Activated B cell treated with CpG ODN at 0.5 μM for 24 hours (primary cell): ENCODE data around the gene TSSK1B. TPM values are rescaled to one million over a fixed set of nuclear protein-coding genes. Genes with fewer than 3 reads are reported as not detected.
"Not testable (repeated sequence)": the region's sequence is repeated elsewhere in the genome, so short reads cannot be mapped to it uniquely, and the experiment has no call there.

Source experiments
- ATAC-seq: fragments of 200-7000 bp; cut with Tn5 transposase; one replicate; pipeline ENCODE4 v1.10.0; 2021; ENCODE audit warnings: low read depth, mild to moderate bottlenecking, moderate library complexity
- CTCF ChIA-PET: fragments of 350-600 bp; sonication (Branson Sonifier 250); formaldehyde crosslinking; loops from one replicate; lab custom pipeline; 2021; ENCODE audit warnings: antibody characterized with exemption; lab: Charles Lee
- POLR2A ChIA-PET: fragments of 350-600 bp; sonication (Branson Sonifier 250); formaldehyde crosslinking; loops from one replicate; lab custom pipeline; 2021; ENCODE audit warnings: antibody characterized with exemption; lab: Charles Lee
- DNase-seq: peaks from one replicate; pipeline ENCODE4 v3.0.0; 2022
- H3K27ac Mint-ChIP-seq: one replicate; pipeline ENCODE4 v1.8.0; 2020; ENCODE audit warnings: mixed read lengths
- H3K27me3 Mint-ChIP-seq: one replicate; pipeline ENCODE4 v1.8.0; 2021; ENCODE audit warnings: mixed read lengths
- H3K36me3 Mint-ChIP-seq: one replicate; pipeline ENCODE4 v1.8.0; 2021; ENCODE audit warnings: low read depth, mixed read lengths
- H3K4me1 Mint-ChIP-seq: one replicate; pipeline ENCODE4 v1.8.0; 2021; ENCODE audit warnings: mixed read lengths
- H3K4me3 Mint-ChIP-seq: one replicate; pipeline ENCODE4 v1.8.0; 2020; ENCODE audit warnings: mild to moderate bottlenecking, mixed read lengths
- H3K9me3 Mint-ChIP-seq: one replicate; pipeline ENCODE4 v1.8.0; 2020; ENCODE audit warnings: mixed read lengths
- CTCF ChIP-seq: fragments of 200-600 bp; IDR thresholded peaks from one replicate; pipeline ENCODE4 v1.8.0; 2022; ENCODE audit warnings: antibody characterized with exemption, mild to moderate bottlenecking
- intact Hi-C: fragments of 100-400 bp; cut with micrococcal nuclease; formaldehyde crosslinking; loops from one replicate; pipeline ENCODE4 v1.15.1; 2024
- total RNA-seq: library from RNA; stranded (reverse); gene quantifications from 2 replicates; pipeline ENCODE4 v1.2.3, GENCODE V29; 2022

TSSK1B gene
- not detected in 2 replicates for total RNA-seq

- Mint-ChIP-seq H3K4me3 (no peak within 1 kb of the TSS), H3K27ac (no peak within 1 kb of the TSS), H3K9me3 (no peaks in the 10 kb centered on the region), H3K36me3 (no peaks in the 10 kb centered on the region), H3K27me3 (no peaks in the 10 kb centered on the region), H3K4me1 (no peaks in the 10 kb centered on the region)
- DNase-seq (no peak), ATAC-seq (no peak)
- no peak for TF ChIP-seq CTCF
- ChIA-PET CTCF (no interaction called here), POLR2A (no interaction called here)
- intact Hi-C loops, result no loop called here
Measured at GRCh38 chr5:113434889-113435288, at the start of gene TSSK1B. Gene TSSK1B, minus strand, starts transcription at chr5:113434989. Its CDS starts 150 bp downstream, at chr5:113434839.

- DNase-seq (no peak), ATAC-seq (no peak)
- ChIA-PET POLR2A (no interaction called here), CTCF (no interaction called here)
- Mint-ChIP-seq H3K36me3 (no peaks in the 10 kb centered on the region), H3K4me3 (no peak overlapping the region), H3K27me3 (peaks cover 25% of the 10 kb centered on the region), H3K9me3 (no peaks in the 10 kb centered on the region), H3K27ac (no peak overlapping the region), H3K4me1 (no peaks in the 10 kb centered on the region)
- no peak for TF ChIP-seq CTCF
- intact Hi-C loops, result no loop called here
Measured at GRCh38 chr5:113480243-113480642, 45.5 kb upstream of the TSSK1B start.

GRCh38 chr5:113478691-113479090 lies 43.9 kb upstream of the TSSK1B start:
- H3K9me3 Mint-ChIP-seq, result no peaks in the 10 kb centered on the region
- no peak overlapping the region for H3K27ac Mint-ChIP-seq
- intact Hi-C loops, result no loop called here
- H3K27me3 Mint-ChIP-seq, result peaks cover 27% of the 10 kb centered on the region
- no peaks in the 10 kb centered on the region for H3K36me3 Mint-ChIP-seq
- ChIA-PET POLR2A (no interaction called here), CTCF (no interaction called here)
- no peak for TF ChIP-seq CTCF
- no peak for DNase-seq
- no peak for ATAC-seq
- no peak overlapping the region for H3K4me3 Mint-ChIP-seq
- H3K4me1 Mint-ChIP-seq, result no peaks in the 10 kb centered on the region

- Mint-ChIP-seq H3K27ac (no peak overlapping the region), H3K27me3 (peaks cover 17% of the 10 kb centered on the region), H3K36me3 (no peaks in the 10 kb centered on the region), H3K4me1 (no peaks in the 10 kb centered on the region), H3K4me3 (no peak overlapping the region), H3K9me3 (peaks cover 2% of the 10 kb centered on the region)
- DNase-seq, result no peak
- no peak for TF ChIP-seq CTCF
- no peak for ATAC-seq
- ChIA-PET POLR2A (no interaction called here), CTCF (no interaction called here)
- intact Hi-C loops, result no loop called here
Measured at GRCh38 chr5:113474100-113474728, 39.4 kb upstream of the TSSK1B start.

GRCh38 chr5:113463032-113463431 lies 28.2 kb upstream of the TSSK1B start:
- Mint-ChIP-seq H3K27me3 (peaks cover 6% of the 10 kb centered on the region), H3K36me3 (no peaks in the 10 kb centered on the region), H3K27ac (no peak overlapping the region), H3K9me3 (no peaks in the 10 kb centered on the region), H3K4me1 (no peaks in the 10 kb centered on the region), H3K4me3 (no peak overlapping the region)
- ATAC-seq (no peak), DNase-seq (no peak)
- CTCF ChIA-PET, result no interaction called here
- TF ChIP-seq CTCF, result no peak
- POLR2A ChIA-PET, result no interaction called here
- intact Hi-C loops, result no loop called here

- CTCF ChIA-PET, H3K27me3 Mint-ChIP-seq, H3K36me3 Mint-ChIP-seq, H3K9me3 Mint-ChIP-seq, H3K4me3 Mint-ChIP-seq, DNase-seq, ATAC-seq, intact Hi-C loops, H3K4me1 Mint-ChIP-seq, H3K27ac Mint-ChIP-seq, POLR2A ChIA-PET: not testable (repeated sequence)
Measured at GRCh38 chr5:113457106-113457505, 22.3 kb upstream of the TSSK1B start.
